ENCODE results near the gene GRIA4.

The GRIA4 gene

GRCh38 chr11:105838668-105839384, 229.0 kb downstream of the GRIA4 start:
- no peak overlapping the region for H3K4me3 ChIP-seq (ENCODE audit: control insufficient read depth, low read depth, low read length)
- no peak for TF ChIP-seq CTCF (IDR thresholded peaks at IDR 0.05; ENCODE audit: control insufficient read depth, insufficient read depth, low read depth, low read length, missing control alignments)
- no peak for DNase-seq (ENCODE audit: low read depth)

- no peak overlapping the region for H3K4me3 ChIP-seq (ENCODE audit: control insufficient read depth, low read depth, low read length)
- no peak for DNase-seq (ENCODE audit: low read depth)
- TF ChIP-seq CTCF (IDR thresholded peaks at IDR 0.05; ENCODE audit: control insufficient read depth, insufficient read depth, low read depth, low read length, missing control alignments), result no peak
Observed at GRCh38 chr11:105840391-105840790, 230.5 kb downstream of the GRIA4 start.

GRCh38 chr11:105852403-105852802, 242.5 kb downstream of the GRIA4 start:
- no peak for DNase-seq (ENCODE audit: low read depth)
- no peak for TF ChIP-seq CTCF (IDR thresholded peaks at IDR 0.05; ENCODE audit: control insufficient read depth, insufficient read depth, low read depth, low read length, missing control alignments)
- H3K4me3 ChIP-seq (ENCODE audit: control insufficient read depth, low read depth, low read length), result no peak overlapping the region

- TF ChIP-seq CTCF (IDR thresholded peaks at IDR 0.05; ENCODE audit: control insufficient read depth, insufficient read depth, low read depth, low read length, missing control alignments), result no peak
- no peak overlapping the region for H3K4me3 ChIP-seq (ENCODE audit: control insufficient read depth, low read depth, low read length)
- no peak for DNase-seq (ENCODE audit: low read depth)
Observed at GRCh38 chr11:105854269-105854668, 244.4 kb downstream of the GRIA4 start.

GRCh38 chr11:105856954-105857353, 247.1 kb downstream of the GRIA4 start:
- no peak for TF ChIP-seq CTCF (IDR thresholded peaks at IDR 0.05; ENCODE audit: control insufficient read depth, insufficient read depth, low read depth, low read length, missing control alignments)
- H3K4me3 ChIP-seq (ENCODE audit: control insufficient read depth, low read depth, low read length), result no peak overlapping the region
- no peak for DNase-seq (ENCODE audit: low read depth)

- DNase-seq (ENCODE audit: low read depth), result no peak
- no peak overlapping the region for H3K4me3 ChIP-seq (ENCODE audit: control insufficient read depth, low read depth, low read length)
- no peak for TF ChIP-seq CTCF (IDR thresholded peaks at IDR 0.05; ENCODE audit: control insufficient read depth, insufficient read depth, low read depth, low read length, missing control alignments)
Observed at GRCh38 chr11:105857728-105858127, 247.9 kb downstream of the GRIA4 start.
